Dedifferentiated amniotic fluid mesenchymal stem cell (primary cell): ENCODE measurements around the gene RUNX2.
A peak's percentile ranks its signal among the peaks of the same experiment; 100 is the strongest.

ENCODE experiments used
- DNase-seq: peaks from one replicate; pipeline ENCODE4 v3.0.0-alpha.2; 2016; ENCODE audit errors: extremely low spot score

RUNX2 gene

DNA sequence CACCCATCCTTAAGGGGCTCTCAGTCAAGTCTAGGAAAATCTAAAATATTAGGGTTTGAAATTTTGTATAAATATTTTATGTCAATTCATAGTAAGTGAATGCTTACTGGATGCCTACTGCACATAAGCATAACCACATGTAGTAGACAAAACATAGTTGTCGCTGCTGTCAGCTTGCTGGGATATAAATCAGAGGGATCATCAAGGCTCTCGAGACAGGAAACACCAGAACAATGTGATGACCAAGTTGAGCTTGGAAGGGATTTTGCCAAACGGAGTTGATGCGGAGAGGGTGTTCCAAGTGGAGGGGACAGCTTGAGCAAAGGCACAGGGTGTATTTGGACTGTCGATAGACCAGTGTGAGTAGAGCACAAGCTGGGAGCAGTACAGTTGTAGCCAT, 155.4 kb downstream of the RUNX2 start:
- DNase-seq: no peak

GRCh38 chr6:45486736-45487135, 158.6 kb downstream of the RUNX2 start:
- no peak for DNase-seq

DNA sequence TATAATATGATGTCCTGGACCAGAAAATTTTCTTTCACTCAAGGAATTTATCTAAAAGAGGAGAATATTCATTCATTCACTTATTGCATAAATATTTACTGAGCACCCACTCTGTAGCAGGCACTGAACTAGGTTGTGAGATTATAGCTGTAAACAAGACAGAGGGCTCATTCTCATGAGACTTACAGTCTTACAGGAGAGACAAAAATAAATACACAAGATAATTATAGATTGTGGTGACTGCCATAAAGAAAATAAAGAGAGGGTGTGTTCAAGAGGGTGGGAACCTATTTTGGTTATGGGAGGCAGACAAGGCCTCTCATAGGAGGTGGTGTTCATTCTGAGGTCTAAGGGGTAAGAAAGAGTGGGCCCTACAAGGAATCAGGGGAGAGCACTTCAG, 159.5 kb downstream of the RUNX2 start:
- DNase-seq: no peak

DNA sequence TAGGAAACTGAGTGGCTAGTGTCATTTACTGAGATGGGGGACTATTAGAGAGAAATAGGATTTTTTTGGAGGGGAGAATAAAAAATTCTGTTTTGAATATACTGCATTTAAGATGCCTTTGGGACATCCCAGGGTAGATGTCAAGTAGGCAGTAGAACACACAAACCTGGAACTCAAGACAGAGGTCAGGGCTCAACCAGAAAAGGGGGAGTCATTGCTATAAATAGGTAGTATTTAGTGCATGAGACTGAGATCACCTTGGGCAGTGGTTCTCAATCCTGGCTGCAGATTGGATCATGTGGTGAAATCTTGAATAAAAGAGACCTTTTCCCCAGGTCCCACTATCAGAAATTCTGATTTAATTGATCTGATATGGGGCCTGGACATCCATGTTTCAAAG, 160.1 kb downstream of the RUNX2 start:
- no peak for DNase-seq

GRCh38 chr6:45488889-45489288, 160.8 kb downstream of the RUNX2 start:
- DNase-seq: no peak

- peak; percentile 26 for DNase-seq
Observed at GRCh38 chr6:45491048-45491735, 163.1 kb downstream of the RUNX2 start.

GRCh38 chr6:45491874-45492273, 163.7 kb downstream of the RUNX2 start:
- DNase-seq: no peak

DNA sequence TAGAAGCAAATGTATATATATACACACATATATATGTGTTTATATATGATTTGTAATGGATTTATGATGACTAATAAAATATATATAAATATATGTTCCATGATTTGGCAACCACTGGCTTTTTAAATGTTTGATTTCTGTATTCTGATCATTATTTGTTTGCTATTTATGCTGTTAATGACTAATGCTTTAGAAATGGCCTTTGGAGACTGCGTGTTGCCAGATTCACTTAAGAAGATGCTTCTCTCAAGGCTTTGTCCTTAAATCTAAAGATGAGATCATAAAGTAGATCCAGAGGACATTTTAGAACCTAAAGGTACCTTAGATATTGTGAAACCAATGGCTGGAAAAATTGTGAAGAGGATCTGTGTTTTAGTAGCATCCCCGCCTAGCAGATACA, 165.6 kb downstream of the RUNX2 start:
- DNase-seq: no peak

- DNase-seq: no peak
Observed at GRCh38 chr6:45494416-45495135, 166.4 kb downstream of the RUNX2 start.

- no peak for DNase-seq
Observed at GRCh38 chr6:45495429-45496084, 167.4 kb downstream of the RUNX2 start.

- no peak for DNase-seq
Observed at GRCh38 chr6:45496085-45496433, 167.9 kb downstream of the RUNX2 start.

GRCh38 chr6:45498591-45498990, 170.5 kb downstream of the RUNX2 start:
- no peak for DNase-seq

- DNase-seq: no peak
Observed at GRCh38 chr6:45500924-45501816, 173.0 kb downstream of the RUNX2 start.

- no peak for DNase-seq
Observed at GRCh38 chr6:45502456-45502855, 174.3 kb downstream of the RUNX2 start.

- peak; percentile 42 for DNase-seq
Observed at GRCh38 chr6:45504947-45505346, 176.8 kb downstream of the RUNX2 start.

DNA sequence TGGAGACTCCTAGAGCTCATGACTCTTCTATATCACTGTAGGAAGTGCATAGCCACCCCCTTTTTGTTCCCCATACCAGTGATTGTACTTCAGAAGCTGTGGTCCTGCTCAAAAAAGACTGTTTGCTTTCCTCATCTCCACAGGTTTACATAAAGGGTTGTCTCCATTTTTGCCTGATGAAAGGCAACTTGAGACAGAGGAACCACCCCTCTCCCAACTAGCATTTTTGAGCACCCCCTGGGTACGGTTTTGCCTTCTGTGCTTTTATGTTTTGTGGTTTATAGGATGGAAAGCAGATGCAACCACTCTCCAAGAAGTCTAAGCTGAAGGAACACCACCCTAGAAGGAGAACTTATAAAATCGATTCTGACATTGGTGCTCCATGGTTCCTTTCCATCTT, 177.3 kb downstream of the RUNX2 start:
- no peak for DNase-seq

- DNase-seq: no peak
Observed at GRCh38 chr6:45507186-45507585, 179.1 kb downstream of the RUNX2 start.

GRCh38 chr6:45509426-45509825, 181.3 kb downstream of the RUNX2 start:
- DNase-seq: no peak

DNA sequence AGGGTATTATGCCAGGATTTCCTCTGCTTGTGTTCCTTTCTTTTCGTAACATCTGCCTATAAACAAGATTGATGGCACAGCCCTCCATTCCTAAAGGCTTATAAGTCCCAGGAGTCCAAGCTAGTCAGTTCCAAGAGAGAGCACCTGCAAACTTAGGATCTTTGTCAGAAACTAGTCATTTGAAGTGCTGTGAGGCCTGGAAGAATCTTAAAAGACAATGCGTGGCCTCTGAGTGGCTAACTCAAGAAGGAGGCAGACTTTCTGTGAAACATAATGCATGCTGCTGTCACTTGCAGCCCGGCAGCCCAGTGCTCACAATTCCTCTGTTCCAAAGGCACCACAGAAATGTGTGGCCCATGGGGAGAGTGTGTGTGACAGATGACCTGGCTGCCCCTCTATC, 184.6 kb downstream of the RUNX2 start:
- DNase-seq: no peak

GRCh38 chr6:45513213-45513618, 185.1 kb downstream of the RUNX2 start:
- no peak for DNase-seq

DNA sequence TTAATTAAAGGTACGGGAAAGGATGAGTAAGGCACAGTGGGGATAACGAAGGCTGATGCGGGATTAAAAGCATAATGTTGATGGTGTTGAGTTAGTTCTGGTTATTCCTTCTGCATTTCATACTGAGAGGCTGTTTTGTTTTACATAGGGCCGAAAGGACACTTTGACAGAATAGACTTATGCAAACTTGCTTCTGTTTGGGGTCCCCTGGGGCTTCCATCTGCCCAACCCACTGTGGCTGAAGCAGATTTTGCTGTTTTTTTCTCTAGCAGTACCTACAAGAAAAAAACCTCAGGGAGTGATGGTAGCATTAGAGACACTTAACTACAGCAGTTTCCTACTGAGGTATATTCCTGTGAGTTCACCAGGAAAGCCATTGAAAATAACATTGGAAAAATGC, 185.7 kb downstream of the RUNX2 start:
- no peak for DNase-seq
